ENCODE results near the gene IMMP2L. TPM values are rescaled to one million over a fixed set of nuclear protein-coding genes. Genes with fewer than 3 reads are reported as not detected.

IMMP2L gene
- total and polyA plus RNA-seq, 2 donors (not counting 3 experiments of a cell fraction or from before 2014, with no cell fraction given): 9.9 to 11.8 TPM

GRCh38 chr7:111067682-111068081 is 494.6 kb downstream of the IMMP2L start:
- no peaks in the 10 kb centered on the region for H3K4me1 ChIP-seq (ENCODE audit: control insufficient read depth, extremely low read depth, insufficient read depth, low read length)
- ChIA-PET POLR2A (no interaction called here), CTCF (no interaction called here)
- no peaks in the 10 kb centered on the region for H3K27me3 ChIP-seq (ENCODE audit: control insufficient read depth in 2 of 2, insufficient read depth in 2 of 2, low read length in 2 of 2)
- H4K20me1 ChIP-seq (replicated peaks; ENCODE audit: control insufficient read depth, extremely low read depth, insufficient read depth, low read length): no peaks in the 10 kb centered on the region
- no peak overlapping the region for H3K4me2 ChIP-seq (ENCODE audit: insufficient read depth, low read length)
- FAIRE-seq (no peak), DNase-seq (ENCODE audit: low read depth, low spot score) (no peak)
- dilution Hi-C loops (cut with MboI; ENCODE audit: extremely low pct_ligation_motif_present, low sequenced_read_pairs): no loop called here
- H3K36me3 ChIP-seq (ENCODE audit: control insufficient read depth in 2 of 2, extremely low read depth in 1 of 2, insufficient read depth in 2 of 2, low read length in 2 of 2): no peaks in the 10 kb centered on the region
- no peak overlapping the region for H3K27ac ChIP-seq (ENCODE audit: insufficient read depth, low read depth, low read length)
- no peak overlapping the region for H3K9ac ChIP-seq (replicated peaks; ENCODE audit: extremely low read depth, insufficient read depth, low read length)
- BruUV-seq (replicated peaks): no TSS peak
- no peak for TF ChIP-seq POLR2A (IDR thresholded peaks at IDR 0.05; ENCODE audit: low read depth, low read length)
- no peak for TF ChIP-seq GATA2 (IDR thresholded peaks at IDR 0.05; ENCODE audit: insufficient read depth, insufficient read length, low read depth, low read length)
- no peak for TF ChIP-seq JUN (IDR thresholded peaks at IDR 0.05; ENCODE audit: borderline replicate concordance, insufficient read depth, insufficient read length, low read depth)
- no peak for TF ChIP-seq POLR2AphosphoS5 (IDR thresholded peaks at IDR 0.05; ENCODE audit: insufficient read depth, low read depth, low read length)
- no peak for TF ChIP-seq MAX (IDR thresholded peaks at IDR 0.05; ENCODE audit: insufficient read depth, insufficient read length)
- no peak for TF ChIP-seq FOS (IDR thresholded peaks at IDR 0.05; ENCODE audit: borderline replicate concordance, insufficient read depth, low read length)
- TF ChIP-seq MYC (IDR thresholded peaks at IDR 0.05; ENCODE audit: low read depth, low read length): no peak
- no peak for TF ChIP-seq EZH2 (IDR thresholded peaks at IDR 0.05; ENCODE audit: borderline replicate concordance, low read depth, low read length, severe bottlenecking)
- no peak for TF ChIP-seq CTCF (IDR thresholded peaks at IDR 0.05; ENCODE audit: extremely low read depth in 1 of 2, insufficient read depth in 1 of 2, low read depth in 1 of 2, low read length in 2 of 2)
- intact Hi-C loops (cut with micrococcal nuclease): no loop called here
- no peak overlapping the region for H3K4me3 ChIP-seq (replicated peaks in 1 of 3; ENCODE audit: insufficient read depth in 1 of 3, low read depth in 1 of 3, low read length in 3 of 3)
- H3K9me1 ChIP-seq (replicated peaks; ENCODE audit: control insufficient read depth, extremely low read depth, insufficient read depth, low read length): no peaks in the 10 kb centered on the region
- no peaks in the 10 kb centered on the region for H3K79me2 ChIP-seq (ENCODE audit: control insufficient read depth, insufficient read depth, low read length)
- no peaks in the 10 kb centered on the region for H3K9me3 ChIP-seq (replicated peaks; ENCODE audit: control insufficient read depth, insufficient read depth, low read length)
- no peak overlapping the region for H2AFZ ChIP-seq (ENCODE audit: low read depth, low read length)
